ENCODE results near the gene SGMS1.

DNA sequence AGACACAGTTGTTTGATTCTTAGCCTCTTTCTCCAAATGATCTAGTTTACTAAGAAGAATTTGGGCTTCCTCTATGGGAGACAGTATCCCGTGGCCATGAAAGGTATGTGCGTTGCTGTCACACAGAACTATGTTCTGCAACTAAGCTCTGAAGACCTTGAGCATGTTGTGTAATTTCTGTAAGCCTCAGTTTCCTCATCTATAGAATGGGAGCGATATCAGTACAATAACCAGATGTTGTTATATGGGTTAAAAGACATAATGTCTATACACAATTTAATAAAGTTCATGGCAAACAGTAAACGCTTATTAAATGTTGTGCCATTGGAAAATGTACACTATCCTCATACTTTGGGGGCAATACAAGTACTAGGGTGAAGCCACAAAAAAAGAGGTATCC, 187.0 kb downstream of the SGMS1 start:
- TF ChIP-seq, protein P1, sequence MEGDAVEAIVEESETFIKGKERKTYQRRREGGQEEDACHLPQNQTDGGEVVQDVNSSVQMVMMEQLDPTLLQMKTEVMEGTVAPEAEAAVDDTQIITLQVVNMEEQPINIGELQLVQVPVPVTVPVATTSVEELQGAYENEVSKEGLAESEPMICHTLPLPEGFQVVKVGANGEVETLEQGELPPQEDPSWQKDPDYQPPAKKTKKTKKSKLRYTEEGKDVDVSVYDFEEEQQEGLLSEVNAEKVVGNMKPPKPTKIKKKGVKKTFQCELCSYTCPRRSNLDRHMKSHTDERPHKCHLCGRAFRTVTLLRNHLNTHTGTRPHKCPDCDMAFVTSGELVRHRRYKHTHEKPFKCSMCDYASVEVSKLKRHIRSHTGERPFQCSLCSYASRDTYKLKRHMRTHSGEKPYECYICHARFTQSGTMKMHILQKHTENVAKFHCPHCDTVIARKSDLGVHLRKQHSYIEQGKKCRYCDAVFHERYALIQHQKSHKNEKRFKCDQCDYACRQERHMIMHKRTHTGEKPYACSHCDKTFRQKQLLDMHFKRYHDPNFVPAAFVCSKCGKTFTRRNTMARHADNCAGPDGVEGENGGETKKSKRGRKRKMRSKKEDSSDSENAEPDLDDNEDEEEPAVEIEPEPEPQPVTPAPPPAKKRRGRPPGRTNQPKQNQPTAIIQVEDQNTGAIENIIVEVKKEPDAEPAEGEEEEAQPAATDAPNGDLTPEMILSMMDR (IDR thresholded peaks at IDR 0.05; ENCODE audit: poor library complexity, severe bottlenecking), result no peak
- TF ChIP-seq RAD21 (conservative IDR thresholded peaks at IDR 0.05) (no peak), EZH2 (IDR thresholded peaks at IDR 0.05; ENCODE audit: borderline replicate concordance, insufficient read depth, low read length, poor library complexity, severe bottlenecking) (no peak), POLR2AphosphoS5 (IDR thresholded peaks at IDR 0.05) (no peak), MXI1 (conservative IDR thresholded peaks at IDR 0.05; ENCODE audit: poor library complexity, severe bottlenecking) (no peak), EP300 (conservative IDR thresholded peaks at IDR 0.05; ENCODE audit: poor library complexity, severe bottlenecking) (no peak), TAF1 (IDR thresholded peaks at IDR 0.05; ENCODE audit: low read depth) (no peak)
- TF ChIP-seq, protein P2, sequence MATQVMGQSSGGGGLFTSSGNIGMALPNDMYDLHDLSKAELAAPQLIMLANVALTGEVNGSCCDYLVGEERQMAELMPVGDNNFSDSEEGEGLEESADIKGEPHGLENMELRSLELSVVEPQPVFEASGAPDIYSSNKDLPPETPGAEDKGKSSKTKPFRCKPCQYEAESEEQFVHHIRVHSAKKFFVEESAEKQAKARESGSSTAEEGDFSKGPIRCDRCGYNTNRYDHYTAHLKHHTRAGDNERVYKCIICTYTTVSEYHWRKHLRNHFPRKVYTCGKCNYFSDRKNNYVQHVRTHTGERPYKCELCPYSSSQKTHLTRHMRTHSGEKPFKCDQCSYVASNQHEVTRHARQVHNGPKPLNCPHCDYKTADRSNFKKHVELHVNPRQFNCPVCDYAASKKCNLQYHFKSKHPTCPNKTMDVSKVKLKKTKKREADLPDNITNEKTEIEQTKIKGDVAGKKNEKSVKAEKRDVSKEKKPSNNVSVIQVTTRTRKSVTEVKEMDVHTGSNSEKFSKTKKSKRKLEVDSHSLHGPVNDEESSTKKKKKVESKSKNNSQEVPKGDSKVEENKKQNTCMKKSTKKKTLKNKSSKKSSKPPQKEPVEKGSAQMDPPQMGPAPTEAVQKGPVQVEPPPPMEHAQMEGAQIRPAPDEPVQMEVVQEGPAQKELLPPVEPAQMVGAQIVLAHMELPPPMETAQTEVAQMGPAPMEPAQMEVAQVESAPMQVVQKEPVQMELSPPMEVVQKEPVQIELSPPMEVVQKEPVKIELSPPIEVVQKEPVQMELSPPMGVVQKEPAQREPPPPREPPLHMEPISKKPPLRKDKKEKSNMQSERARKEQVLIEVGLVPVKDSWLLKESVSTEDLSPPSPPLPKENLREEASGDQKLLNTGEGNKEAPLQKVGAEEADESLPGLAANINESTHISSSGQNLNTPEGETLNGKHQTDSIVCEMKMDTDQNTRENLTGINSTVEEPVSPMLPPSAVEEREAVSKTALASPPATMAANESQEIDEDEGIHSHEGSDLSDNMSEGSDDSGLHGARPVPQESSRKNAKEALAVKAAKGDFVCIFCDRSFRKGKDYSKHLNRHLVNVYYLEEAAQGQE (IDR thresholded peaks at IDR 0.05; ENCODE audit: borderline replicate concordance), result no peak

Measured in neural cell (in vitro differentiated cells).